ENCODE measurements around the gene PDE7B.

Gene PDE7B

DNA sequence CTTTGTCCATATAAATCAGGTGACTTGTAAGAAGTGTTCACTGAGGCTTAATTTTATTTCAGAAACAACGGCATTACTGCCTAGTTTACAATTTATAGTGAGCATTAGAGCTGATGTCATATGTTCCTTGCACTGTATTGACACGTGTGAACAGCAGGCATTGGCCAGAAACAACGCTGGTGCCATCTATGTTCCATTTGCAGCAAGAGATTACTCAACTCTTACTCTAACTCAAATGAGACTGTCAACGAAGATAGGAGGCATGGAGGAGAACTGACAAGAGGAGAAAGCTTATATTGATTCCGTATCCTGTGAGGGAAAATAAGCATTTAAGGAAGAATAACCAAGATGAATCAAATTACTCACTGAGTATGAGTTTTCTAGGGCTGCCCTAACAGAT, 350.2 kb downstream of the PDE7B start:
- TF ChIP-seq CTCF (conservative IDR thresholded peaks at IDR 0.05; ENCODE audit: low read depth, low read length) = no peak
- H3K4me3 ChIP-seq (ENCODE audit: low read length) = no peak overlapping the region
- no peak for DNase-seq (ENCODE audit: low read depth)

- no peak overlapping the region for H3K4me3 ChIP-seq (ENCODE audit: low read length)
- TF ChIP-seq CTCF (conservative IDR thresholded peaks at IDR 0.05; ENCODE audit: low read depth, low read length) = peak; percentile 6
- no peak for DNase-seq (ENCODE audit: low read depth)
These were observed 357.3 kb downstream of the PDE7B start for GRCh38 chr6:136208783-136209182.

GRCh38 chr6:136209496-136209895, 358.0 kb downstream of the PDE7B start:
- no peak overlapping the region for H3K4me3 ChIP-seq (ENCODE audit: low read length)
- DNase-seq (ENCODE audit: low read depth) = no peak
- no peak for TF ChIP-seq CTCF (conservative IDR thresholded peaks at IDR 0.05; ENCODE audit: low read depth, low read length)

GRCh38 chr6:136210398-136211165, 359.1 kb downstream of the PDE7B start:
- TF ChIP-seq CTCF (conservative IDR thresholded peaks at IDR 0.05; ENCODE audit: low read depth, low read length) = no peak
- no peak for DNase-seq (ENCODE audit: low read depth)
- H3K4me3 ChIP-seq (ENCODE audit: low read length) = no peak overlapping the region

GRCh38 chr6:136212608-136213007, 361.1 kb downstream of the PDE7B start:
- no peak for DNase-seq (ENCODE audit: low read depth)
- no peak for TF ChIP-seq CTCF (conservative IDR thresholded peaks at IDR 0.05; ENCODE audit: low read depth, low read length)

DNA sequence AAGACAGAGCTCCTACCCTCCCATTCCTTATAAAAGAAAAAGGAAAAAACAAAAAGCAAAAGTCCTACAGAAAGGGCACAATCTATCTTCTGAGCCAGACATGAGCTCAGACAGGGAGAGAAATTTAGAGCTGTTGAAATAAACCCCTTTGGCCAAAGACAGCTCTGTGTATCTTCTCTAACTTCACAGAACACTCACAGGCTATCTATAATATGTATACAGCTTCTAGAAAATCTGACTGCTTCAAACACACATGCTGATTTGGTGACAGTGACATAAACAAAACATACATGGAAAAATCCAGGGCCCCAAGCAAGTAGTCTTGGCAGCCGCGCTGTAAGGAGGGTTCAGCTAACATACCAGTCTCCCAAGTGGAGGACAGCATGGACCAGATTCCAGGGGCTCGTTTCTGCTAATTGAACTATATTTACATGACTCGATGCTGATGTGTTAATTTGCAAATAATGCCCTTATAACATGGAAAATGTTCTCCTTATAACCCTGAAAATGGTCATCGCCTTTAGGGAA, 361.6 kb downstream of the PDE7B start:
- DNase-seq (ENCODE audit: low read depth) = no peak
- TF ChIP-seq CTCF (conservative IDR thresholded peaks at IDR 0.05; ENCODE audit: low read depth, low read length) = no peak
- no peak overlapping the region for H3K4me3 ChIP-seq (ENCODE audit: low read length)

More at GRCh38 chr6:136212608-136213007, 361.1 kb downstream of the PDE7B start:
- H3K4me3 ChIP-seq (ENCODE audit: low read length) = no peak overlapping the region

DNA sequence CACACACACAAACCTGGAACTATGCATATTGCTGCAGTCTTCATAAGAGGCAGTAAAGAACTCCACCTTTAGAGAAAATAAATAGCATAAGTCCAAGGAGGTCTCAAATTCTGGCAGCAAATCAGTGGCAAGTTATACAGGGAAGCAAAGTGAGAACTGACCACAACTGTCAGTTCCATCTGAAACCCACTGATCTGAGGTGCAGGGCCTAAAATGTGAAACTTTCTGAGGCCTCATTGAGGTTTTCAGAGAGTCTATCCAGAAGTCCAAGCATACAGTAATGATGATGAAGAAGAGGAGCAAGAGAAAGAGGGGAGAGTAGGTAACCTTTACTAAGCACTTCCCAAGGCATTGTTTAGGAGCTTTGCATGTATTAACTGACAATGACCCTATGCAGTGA, 362.4 kb downstream of the PDE7B start:
- no peak for DNase-seq (ENCODE audit: low read depth)
- no peak overlapping the region for H3K4me3 ChIP-seq (ENCODE audit: low read length)

More for the DNA sequence above, 362.4 kb downstream of the PDE7B start:
- TF ChIP-seq CTCF (conservative IDR thresholded peaks at IDR 0.05; ENCODE audit: low read depth, low read length) = no peak

Measured in retinal pigment epithelial cell (primary cell).